GM18858 (cell line): ENCODE data around the gene LRRC4C.
"Not testable (repeated sequence)": the region's sequence is repeated elsewhere in the genome, so short reads cannot be mapped to it uniquely, and the experiment has no call there.

Experiments
- ATAC-seq: cut with Tn5 transposase; IDR thresholded peaks from one replicate; pipeline ENCODE4 v1.9.1; 2021; ENCODE audit not compliant: unreplicated experiment

LRRC4C gene

DNA sequence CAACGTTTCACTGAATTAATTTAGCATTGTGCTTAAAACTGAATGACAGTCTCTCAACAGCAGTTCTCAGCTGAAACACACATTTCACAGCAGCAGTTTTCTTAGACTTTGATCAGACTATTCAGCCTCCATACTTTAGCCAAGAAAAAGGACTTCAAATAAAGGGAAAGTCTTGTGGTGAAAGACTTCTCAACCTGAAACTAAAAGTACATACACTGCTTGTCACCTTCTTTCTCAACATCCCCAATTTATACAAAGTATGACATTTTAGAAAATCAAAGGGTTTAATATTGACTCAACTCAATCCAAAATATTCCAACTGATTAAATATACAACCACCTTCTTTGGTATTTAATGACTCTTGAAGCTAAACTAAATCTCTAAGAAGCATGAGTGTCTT lies 419.0 kb downstream of the LRRC4C start:
- no peak for ATAC-seq

DNA sequence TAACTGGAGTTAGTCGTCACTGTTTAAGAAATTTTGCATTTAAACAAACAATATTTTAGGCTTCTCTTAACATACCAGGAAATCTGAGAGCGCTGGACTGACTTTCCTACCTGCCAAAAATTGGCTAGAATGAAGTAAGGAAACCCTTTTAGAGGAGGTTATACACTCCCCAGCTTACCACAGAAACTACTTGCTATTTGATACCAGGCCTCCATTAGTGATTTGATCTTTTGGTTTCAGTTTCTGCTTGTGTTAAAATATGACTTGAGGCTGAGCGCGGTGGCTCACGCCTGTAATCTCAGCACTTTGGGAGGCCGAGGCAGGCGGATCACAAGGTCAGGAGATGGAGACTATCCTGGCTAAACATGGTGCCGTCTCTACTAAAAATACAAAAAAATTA lies 419.9 kb downstream of the LRRC4C start:
- no peak for ATAC-seq

DNA sequence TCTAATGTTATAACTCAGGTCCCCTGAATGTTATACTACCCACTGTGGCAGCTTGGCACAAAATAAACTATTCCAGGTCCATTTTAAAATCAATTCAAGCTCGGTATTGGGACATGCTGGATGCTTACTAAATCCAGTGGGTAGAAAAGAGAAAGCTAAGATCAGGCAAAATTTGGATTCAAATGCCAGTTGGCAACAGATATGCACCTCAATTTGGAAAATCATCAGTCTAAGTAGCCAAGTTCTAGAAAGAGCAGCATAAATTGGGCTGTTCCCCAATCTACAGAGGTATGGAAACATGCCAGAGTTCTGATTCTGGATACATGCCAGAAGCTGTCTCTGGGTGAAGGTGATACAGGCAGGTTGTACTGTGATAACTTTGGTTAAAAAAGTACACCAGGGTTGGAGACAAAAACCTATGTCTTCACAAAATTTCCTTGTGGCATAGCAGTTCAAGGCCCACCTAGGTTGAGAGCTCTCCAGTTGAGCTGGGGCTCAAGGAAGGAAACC lies 427.8 kb downstream of the LRRC4C start:
- no peak for ATAC-seq

- no peak for ATAC-seq
Measured at GRCh38 chr11:41020259-41020658, 439.2 kb downstream of the LRRC4C start.

DNA sequence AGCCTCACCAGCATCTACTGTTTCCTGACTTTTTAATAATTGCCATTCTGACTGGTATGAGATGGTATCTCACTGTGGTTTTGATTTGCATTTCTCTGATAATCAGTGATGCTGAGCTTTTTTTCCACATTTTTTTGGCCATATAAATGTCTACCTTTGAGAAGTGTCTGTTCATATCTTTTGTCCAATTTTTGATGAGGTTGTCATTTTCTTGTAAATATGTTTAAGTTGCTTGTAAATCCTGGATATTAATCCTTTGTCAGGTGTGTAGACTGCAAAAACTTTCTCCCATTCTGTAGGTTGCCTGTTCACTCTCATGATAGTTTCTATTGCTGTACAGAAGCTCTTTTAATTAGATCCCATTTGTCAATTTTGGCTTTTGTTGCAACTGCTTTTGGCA lies 439.8 kb downstream of the LRRC4C start:
- not testable (repeated sequence) for ATAC-seq

DNA sequence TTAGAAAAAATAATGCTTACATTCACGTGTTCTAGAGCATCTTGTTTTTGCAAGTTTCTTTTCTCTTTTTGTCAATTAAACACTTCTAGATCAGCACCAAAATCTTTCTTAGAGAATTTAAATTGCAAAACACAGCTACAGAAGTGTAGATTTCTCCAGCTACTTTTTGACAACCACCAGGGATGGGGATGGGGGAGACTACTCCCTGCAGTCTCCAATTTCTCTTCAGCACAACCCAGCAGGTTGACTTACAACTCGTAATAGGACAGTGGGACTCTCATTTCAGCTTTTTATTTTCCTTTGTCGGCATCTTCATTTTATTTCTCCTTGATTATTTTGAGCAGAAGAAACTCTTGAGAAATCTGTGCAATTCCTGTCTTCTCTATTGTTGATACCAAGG lies 441.2 kb downstream of the LRRC4C start:
- ATAC-seq = no peak

DNA sequence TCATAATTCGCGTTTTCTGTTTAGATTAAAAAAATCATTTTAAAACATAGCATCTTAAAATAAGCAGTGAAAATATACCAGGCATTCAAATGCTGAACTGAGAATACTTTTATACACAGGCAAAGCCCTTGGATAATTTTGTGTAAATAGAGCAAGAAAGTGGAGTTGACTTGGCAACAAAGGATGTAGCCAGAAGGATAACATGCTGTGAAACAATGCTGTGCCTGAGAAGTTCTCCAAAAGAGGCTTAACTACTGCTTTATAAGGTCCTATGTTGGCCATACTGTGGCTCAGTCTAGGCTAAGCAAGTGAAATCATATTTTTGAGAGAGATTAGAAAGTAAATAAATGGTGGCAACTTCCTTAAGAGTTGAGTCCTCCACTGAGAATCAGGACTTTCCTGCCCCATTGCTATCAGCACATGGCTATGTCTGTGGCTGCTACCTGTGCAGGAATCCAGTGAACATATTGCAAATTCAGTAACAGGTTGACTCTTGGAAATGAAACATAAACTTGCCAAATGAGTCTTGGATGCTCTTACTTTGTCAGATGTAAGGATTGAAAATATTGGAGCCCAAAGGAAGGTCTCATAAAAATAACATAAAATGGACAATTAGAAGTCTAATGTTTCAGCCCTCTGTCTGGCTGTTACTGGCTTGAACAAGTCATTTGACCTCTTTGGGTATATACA lies 448.9 kb downstream of the LRRC4C start:
- ATAC-seq = no peak

- no peak for ATAC-seq
Measured at GRCh38 chr11:41005986-41006385, 453.5 kb downstream of the LRRC4C start.

GRCh38 chr11:41003339-41004282 lies 455.8 kb downstream of the LRRC4C start:
- no peak for ATAC-seq

- ATAC-seq = no peak
Measured at GRCh38 chr11:40998920-40999319, 460.5 kb downstream of the LRRC4C start.

DNA sequence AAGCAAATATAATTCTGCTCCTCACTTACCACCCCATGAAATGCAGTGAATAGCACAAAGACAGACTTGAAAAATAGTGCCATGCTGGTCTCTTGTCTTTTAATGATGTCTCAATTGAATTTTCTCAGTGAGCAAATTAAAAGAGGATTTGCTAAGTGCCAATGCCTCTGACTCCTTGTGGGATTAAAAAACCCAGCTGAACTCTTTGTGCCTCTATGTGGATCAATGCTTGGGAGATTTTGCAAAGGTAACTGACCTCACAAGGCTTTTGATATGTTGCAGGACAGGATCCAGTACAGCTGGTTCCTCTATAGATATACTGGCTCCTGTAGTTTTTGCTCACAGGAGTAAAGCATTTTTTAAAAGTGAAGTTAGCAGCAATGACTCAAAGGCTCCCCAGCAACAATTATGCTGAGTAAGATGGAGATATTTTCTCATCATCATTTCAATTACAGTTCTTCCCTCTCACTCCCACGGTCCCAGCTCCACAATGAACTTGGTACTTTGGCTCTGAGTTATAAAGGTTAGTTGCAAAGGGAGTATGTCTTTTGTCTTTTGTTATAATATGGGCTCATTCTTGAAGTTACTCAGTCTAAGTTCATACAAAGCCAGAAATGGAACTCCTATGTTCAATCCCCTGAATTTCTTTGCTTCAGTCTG lies 471.5 kb downstream of the LRRC4C start:
- no peak for ATAC-seq

- no peak for ATAC-seq
Measured at GRCh38 chr11:40986320-40986719, 473.1 kb downstream of the LRRC4C start.

- ATAC-seq = no peak
Measured at GRCh38 chr11:40975076-40975475, 484.4 kb downstream of the LRRC4C start.

DNA sequence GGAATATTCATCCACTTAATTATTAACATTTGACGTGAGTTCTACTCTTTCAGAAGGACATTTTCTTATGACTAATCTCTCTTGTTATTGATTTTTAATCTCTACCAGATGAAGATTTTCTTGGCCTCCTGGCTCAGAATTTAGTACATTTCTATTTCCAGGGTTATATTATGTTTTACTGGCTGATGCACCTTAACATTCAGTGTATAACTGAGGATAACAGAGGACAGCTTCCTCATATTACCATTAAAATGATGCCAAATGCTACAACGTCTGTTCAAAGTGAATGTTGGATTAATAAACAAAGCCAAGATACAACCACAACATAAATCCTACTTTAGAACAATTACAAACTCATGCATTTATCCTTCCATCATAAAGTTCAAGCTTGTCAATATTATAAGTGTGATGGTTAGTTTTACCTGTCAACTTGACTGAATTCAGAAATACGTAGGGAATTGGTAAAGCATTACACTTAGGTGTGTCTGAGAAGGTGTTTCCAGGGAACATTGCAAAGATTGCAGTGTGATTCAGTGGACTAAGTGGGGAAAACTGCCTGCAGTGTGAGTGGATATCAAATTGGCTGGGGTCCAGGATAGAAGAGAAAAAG lies 485.2 kb downstream of the LRRC4C start:
- ATAC-seq = no peak

DNA sequence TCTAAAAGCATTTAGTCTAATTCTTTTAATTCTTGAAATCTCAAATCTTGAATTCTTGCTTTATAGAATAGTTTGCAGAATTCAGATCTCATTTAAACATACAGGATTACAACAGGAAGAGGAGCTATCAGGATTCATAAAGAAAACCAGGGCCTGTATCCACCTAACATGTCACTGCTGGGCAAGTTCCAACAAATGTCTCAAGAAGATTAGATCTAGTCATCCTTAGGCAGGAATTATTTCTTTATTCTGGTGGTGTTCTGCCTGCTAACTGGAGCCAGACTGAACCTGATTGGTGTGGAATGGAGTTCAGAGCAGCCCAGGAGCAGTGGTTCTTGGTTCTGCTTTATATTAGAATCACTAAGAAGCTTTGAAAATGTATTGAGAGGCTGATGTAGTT lies 500.7 kb downstream of the LRRC4C start:
- no peak for ATAC-seq

DNA sequence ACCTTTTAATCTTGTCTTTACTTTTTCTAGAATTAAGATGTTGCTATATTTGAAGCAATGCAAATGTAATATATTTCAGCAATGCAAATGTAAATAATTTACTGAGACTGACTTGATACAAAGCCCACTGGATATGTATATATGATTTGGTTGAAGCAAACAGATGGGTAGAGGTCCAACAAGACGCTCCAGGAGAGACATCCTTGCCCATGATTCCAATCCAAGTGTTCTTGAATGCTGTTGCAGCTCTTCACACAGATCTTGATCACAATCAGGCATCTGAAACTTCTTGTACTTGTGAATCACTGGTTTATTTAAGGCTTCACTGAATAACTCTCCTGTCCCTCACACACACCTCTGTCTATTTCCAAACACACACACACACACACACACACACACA lies 507.0 kb downstream of the LRRC4C start:
- ATAC-seq = no peak

DNA sequence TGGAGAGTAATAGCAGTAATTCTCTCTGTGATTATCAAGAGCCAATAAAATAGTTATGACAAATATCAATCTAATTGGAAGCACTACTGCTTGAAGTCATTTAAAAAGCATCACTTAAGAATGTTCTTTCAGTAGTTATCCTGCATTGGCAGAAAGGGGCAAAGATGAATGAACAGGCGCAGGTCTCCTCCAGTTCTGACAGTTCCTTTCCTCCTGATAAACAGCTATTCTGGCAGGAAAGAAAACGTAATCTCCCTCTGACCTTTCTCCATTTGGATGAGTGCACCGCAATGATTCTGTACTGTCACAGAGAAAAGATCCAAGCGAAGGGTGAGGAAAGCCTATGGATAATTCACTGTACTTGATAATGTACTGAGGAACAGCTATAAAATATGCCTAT lies 521.5 kb downstream of the LRRC4C start:
- ATAC-seq = no peak

DNA sequence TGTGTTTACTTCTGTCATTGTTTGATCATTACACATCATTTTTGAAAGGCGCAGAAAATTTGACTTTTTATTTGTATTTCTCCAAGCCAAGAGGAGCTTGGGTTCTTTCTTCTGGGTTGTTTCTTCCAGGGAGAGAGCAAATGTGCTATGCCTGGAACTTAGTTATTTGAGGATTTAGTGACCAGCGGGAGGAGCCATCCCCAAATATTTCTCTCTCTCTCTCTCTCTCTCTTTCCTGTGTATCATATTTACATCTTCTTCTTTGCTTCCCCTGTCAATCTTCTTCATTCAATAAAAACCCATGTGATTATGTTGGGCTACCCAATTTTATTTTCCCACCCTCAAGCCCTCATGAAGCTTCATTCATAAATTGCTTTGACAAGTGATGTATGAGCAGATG lies 534.5 kb downstream of the LRRC4C start:
- no peak for ATAC-seq

DNA sequence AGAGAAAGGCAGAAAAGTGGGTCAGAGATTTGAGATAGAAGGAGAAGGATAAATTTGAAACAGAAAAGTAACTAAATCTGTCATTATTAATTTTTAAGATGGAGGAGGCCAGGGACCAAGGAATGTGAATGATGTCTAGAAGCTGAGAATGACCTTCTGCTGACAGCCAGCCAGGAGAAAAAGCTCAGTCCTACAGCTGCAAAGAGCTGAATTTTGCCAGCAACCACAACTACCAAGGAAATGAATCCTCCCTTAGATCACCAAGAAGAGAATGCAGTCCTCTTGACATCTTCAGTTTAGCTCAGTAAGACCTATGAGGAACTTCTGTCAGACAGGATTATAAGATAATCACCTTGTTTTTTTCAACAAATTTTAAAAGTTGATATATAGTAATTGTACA lies 538.2 kb downstream of the LRRC4C start:
- ATAC-seq = no peak

GRCh38 chr11:40910774-40911173 lies 548.7 kb downstream of the LRRC4C start:
- not testable (repeated sequence) for ATAC-seq

GRCh38 chr11:40894501-40894900 lies 565.0 kb downstream of the LRRC4C start:
- no peak for ATAC-seq
